ENCODE results near the gene BGN. TPM values are rescaled to one million over a fixed set of nuclear protein-coding genes. Genes with fewer than 3 reads are reported as not detected.

BGN gene
- total and polyA plus RNA-seq, 2 experiments from 2014 or later = 129 to 308 TPM

- H3F3A ChIP-seq (ENCODE audit: insufficient read depth) = 0 out of 2 replicates have a peak, but pooled peaks cover 4% of the 10 kb centered on the region
- in situ Hi-C loops (cut with MboI) = no loop called here
These were observed 23.4 kb downstream of the BGN start for GRCh38 chrX:153517946-153518834.

DNA sequence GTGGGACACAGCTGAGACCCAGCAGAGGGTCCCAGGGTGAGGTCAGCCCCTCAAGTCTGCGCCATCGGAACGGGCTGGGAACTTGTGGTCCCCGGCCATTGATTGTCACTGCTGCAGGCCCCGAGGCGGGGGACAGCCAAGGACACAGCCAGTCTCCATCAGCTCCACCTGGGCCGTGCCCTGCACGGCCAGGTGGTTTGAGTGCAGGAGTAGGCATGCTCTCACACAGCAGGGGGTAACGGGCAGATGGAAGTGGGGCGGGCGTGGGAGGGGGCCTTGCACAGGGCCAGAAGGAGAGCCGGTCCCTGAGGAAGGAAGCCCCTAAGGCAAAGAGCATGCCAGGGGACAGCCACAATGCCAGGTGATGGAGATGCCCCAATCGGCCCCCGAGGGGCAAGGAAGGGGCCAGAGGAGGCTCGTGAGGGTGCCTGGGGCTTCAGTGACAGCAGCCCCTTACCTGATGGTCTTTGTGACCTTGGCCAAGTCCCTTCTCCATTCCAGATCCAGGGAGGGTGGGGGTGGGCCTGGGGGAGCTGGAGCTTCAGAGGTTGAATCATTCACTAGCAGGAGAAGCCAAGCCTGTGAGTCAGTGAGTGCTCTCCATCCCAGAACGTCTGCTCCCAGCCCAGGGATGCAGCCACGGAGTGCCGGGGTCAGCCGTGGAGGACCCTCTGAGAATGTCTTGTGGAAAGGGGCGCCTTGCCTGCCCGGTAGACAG lies 24.9 kb downstream of the BGN start:
- Histone ChIP-seq H4K20me1 (ENCODE audit: insufficient read depth) (no peaks in the 10 kb centered on the region), H3K9me2 (ENCODE audit: insufficient read depth) (no peaks in the 10 kb centered on the region), H3K79me2 (ENCODE audit: insufficient read depth) (no peaks in the 10 kb centered on the region), H3K4me3 (no peak overlapping the region), H3K4me1 (ENCODE audit: insufficient read depth) (peaks cover 13% of the 10 kb centered on the region; the same call in 1 of the 2 replicates), H2AFZ (no peak overlapping the region), H3K4me2 (ENCODE audit: unreplicated experiment) (peak overlapping the region; percentile 46), H3K27me3 (replicated peaks; ENCODE audit: insufficient read depth) (no peaks in the 10 kb centered on the region), H3K9ac (no peak overlapping the region), H3K27ac (no peak overlapping the region), H3F3A (ENCODE audit: insufficient read depth) (0 out of 2 replicates have a peak, but pooled peaks cover 4% of the 10 kb centered on the region), H3K9me3 (ENCODE audit: low read depth) (no peaks in the 10 kb centered on the region), H3K36me3 (ENCODE audit: low read depth) (no peaks in the 10 kb centered on the region)
- no peak for TF ChIP-seq EZH2 (IDR thresholded peaks at IDR 0.05; ENCODE audit: insufficient read depth, poor library complexity, severe bottlenecking)
- no peak for TF ChIP-seq EZH2phosphoT487 (IDR thresholded peaks at IDR 0.05; ENCODE audit: insufficient read depth, low read depth)
- in situ Hi-C loops (cut with MboI) = no loop called here
- WGBS, 2 experiments (ENCODE audit: low coverage in 1 of 2, low lambda C conversion rate in 2 of 2, missing lambda C conversion rate in 2 of 2) = 19 to 47% methylated on average over 5 to 19 of the region's 21 CpGs
- DNase-seq = peak; percentile 74

More at GRCh38 chrX:153517946-153518834, 23.4 kb downstream of the BGN start:
- Histone ChIP-seq H3K9me2 (ENCODE audit: insufficient read depth) (no peaks in the 10 kb centered on the region), H3K4me1 (ENCODE audit: insufficient read depth) (peaks cover 13% of the 10 kb centered on the region; the same call in 1 of the 2 replicates), H3K27ac (no peak overlapping the region), H4K20me1 (ENCODE audit: insufficient read depth) (no peaks in the 10 kb centered on the region), H3K9me3 (ENCODE audit: low read depth) (no peaks in the 10 kb centered on the region), H2AFZ (no peak overlapping the region), H3K27me3 (replicated peaks; ENCODE audit: insufficient read depth) (no peaks in the 10 kb centered on the region), H3K9ac (no peak overlapping the region), H3K79me2 (ENCODE audit: insufficient read depth) (no peaks in the 10 kb centered on the region), H3K36me3 (ENCODE audit: low read depth) (no peaks in the 10 kb centered on the region), H3K4me2 (ENCODE audit: unreplicated experiment) (no peak overlapping the region), H3K4me3 (no peak overlapping the region)
- TF ChIP-seq EZH2phosphoT487 (IDR thresholded peaks at IDR 0.05; ENCODE audit: insufficient read depth, low read depth) (no peak), EZH2 (IDR thresholded peaks at IDR 0.05; ENCODE audit: insufficient read depth, poor library complexity, severe bottlenecking) (peak; percentile 62)
- no peak for DNase-seq
- 1 to 4% methylated on average over 5 to 22 of the region's 70 CpGs for WGBS, 2 experiments (ENCODE audit: low coverage in 1 of 2, low lambda C conversion rate in 2 of 2, missing lambda C conversion rate in 2 of 2)

- 43% methylated on average over 7 of the region's 7 CpGs for WGBS, 2 experiments (ENCODE audit: low coverage in 1 of 2, low lambda C conversion rate in 2 of 2, missing lambda C conversion rate in 2 of 2)
- Histone ChIP-seq H3K27me3 (replicated peaks; ENCODE audit: insufficient read depth) (no peaks in the 10 kb centered on the region), H3K4me2 (ENCODE audit: unreplicated experiment) (peak overlapping the region; percentile 46), H3K27ac (no peak overlapping the region), H4K20me1 (ENCODE audit: insufficient read depth) (no peaks in the 10 kb centered on the region), H3K9me2 (ENCODE audit: insufficient read depth) (no peaks in the 10 kb centered on the region), H2AFZ (no peak overlapping the region), H3K79me2 (ENCODE audit: insufficient read depth) (no peaks in the 10 kb centered on the region), H3K36me3 (ENCODE audit: low read depth) (no peaks in the 10 kb centered on the region), H3K9ac (no peak overlapping the region), H3F3A (ENCODE audit: insufficient read depth) (0 out of 2 replicates have a peak, but pooled peaks cover 4% of the 10 kb centered on the region), H3K4me3 (no peak overlapping the region), H3K4me1 (ENCODE audit: insufficient read depth) (peaks cover 13% of the 10 kb centered on the region; the same call in 1 of the 2 replicates), H3K9me3 (ENCODE audit: low read depth) (no peaks in the 10 kb centered on the region)
- DNase-seq = no peak
- no peak for TF ChIP-seq EZH2 (IDR thresholded peaks at IDR 0.05; ENCODE audit: insufficient read depth, poor library complexity, severe bottlenecking)
- no peak for TF ChIP-seq EZH2phosphoT487 (IDR thresholded peaks at IDR 0.05; ENCODE audit: insufficient read depth, low read depth)
- in situ Hi-C loops (cut with MboI) = no loop called here
These were observed 25.6 kb downstream of the BGN start for GRCh38 chrX:153520287-153520917.

GRCh38 chrX:153521034-153521433 lies 26.3 kb downstream of the BGN start:
- H3K36me3 ChIP-seq (ENCODE audit: low read depth) = no peaks in the 10 kb centered on the region
- H3K27ac ChIP-seq = no peak overlapping the region
- H3K4me1 ChIP-seq (ENCODE audit: insufficient read depth) = peaks cover 13% of the 10 kb centered on the region; the same call in 1 of the 2 replicates
- H3F3A ChIP-seq (ENCODE audit: insufficient read depth) = 0 out of 2 replicates have a peak, but pooled peaks cover 4% of the 10 kb centered on the region
- H3K9ac ChIP-seq = no peak overlapping the region
- no peak overlapping the region for H2AFZ ChIP-seq
- peak; percentile 71 for DNase-seq
- no peaks in the 10 kb centered on the region for H3K79me2 ChIP-seq (ENCODE audit: insufficient read depth)
- no peaks in the 10 kb centered on the region for H3K27me3 ChIP-seq (replicated peaks; ENCODE audit: insufficient read depth)
- H3K9me3 ChIP-seq (ENCODE audit: low read depth) = no peaks in the 10 kb centered on the region
- H3K9me2 ChIP-seq (ENCODE audit: insufficient read depth) = no peaks in the 10 kb centered on the region
- in situ Hi-C loops (cut with MboI) = no loop called here
- WGBS, 2 experiments (ENCODE audit: low coverage in 1 of 2, low lambda C conversion rate in 2 of 2, missing lambda C conversion rate in 2 of 2) = 6 to 9% methylated on average over 9 of the region's 9 CpGs
- peak overlapping the region; percentile 12 for H3K4me2 ChIP-seq (ENCODE audit: unreplicated experiment)
- TF ChIP-seq EZH2 (IDR thresholded peaks at IDR 0.05; ENCODE audit: insufficient read depth, poor library complexity, severe bottlenecking) = no peak
- no peak for TF ChIP-seq EZH2phosphoT487 (IDR thresholded peaks at IDR 0.05; ENCODE audit: insufficient read depth, low read depth)
- no peak overlapping the region for H3K4me3 ChIP-seq
- H4K20me1 ChIP-seq (ENCODE audit: insufficient read depth) = no peaks in the 10 kb centered on the region

All from GM23248 (cell line).